Kasumi-1 (cell line): Measurements from ENCODE around the gene ELAPOR1.
A peak's percentile ranks its signal among the peaks of the same experiment; 100 is the strongest.

ENCODE experiments used
- DNase-seq, 2 experiments: peaks; one replicate each; lab custom pipeline; 2025; lab: John Stamatoyannopoulos, UW

The ELAPOR1 gene

DNA sequence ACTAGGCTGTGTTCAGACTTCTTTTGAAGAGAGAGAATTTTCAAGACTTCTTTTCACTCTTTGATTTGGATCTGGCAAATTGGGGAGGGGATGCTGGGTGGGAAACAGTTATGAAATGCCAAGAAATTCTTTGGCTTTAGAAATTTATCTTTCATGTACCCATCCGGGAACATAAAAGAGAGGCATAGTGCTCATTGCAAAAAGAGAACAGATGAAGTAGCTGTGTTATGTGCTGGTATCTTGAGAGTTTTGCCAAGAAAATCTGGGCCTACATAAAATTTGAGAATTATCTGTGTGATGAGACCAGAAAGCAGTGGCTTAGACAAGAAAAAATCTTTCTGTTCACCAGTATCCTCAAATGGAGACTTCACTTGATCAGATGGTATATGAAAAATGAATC is 19.0 kb upstream of the ELAPOR1 start:
- DNase-seq = no peak

DNA sequence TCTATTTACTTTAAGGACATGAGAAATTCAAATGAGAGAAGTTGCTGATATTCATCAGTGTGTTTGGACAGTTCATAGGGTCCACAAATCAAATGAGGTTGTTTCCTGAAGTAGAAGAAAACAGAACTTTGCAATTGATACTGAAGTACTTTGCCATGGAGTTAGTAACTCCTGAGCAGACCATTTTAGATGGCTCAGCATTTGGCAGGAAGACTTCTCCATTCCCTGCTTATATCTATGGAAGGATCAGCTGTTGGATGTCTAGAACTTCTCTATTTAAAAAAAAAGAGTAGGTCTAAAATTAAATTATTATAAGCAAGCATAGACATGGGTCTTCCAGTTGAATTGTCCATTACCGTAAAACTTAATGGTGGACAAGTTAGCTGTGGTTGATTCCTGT is 18.3 kb upstream of the ELAPOR1 start:
- no peak for DNase-seq

DNA sequence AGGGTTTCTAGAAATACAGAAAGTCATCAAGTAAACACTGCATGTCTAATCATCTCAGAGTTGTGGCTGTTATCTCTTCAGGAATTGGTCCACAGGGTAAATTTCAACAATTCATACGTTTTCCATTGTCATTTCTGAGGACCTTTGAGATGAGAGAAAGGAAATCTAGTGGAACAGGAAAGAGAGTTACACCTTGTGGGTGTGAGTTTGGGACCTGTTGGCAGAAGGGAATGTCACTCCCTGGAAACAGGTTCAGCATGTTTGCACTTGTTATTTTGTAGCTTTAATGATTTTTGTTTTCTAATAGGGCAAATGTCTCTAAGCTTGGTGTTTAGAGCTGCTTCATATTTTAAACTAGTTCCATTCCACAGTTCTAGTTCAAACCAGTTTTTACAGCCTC is 17.8 kb upstream of the ELAPOR1 start:
- no peak for DNase-seq

DNA sequence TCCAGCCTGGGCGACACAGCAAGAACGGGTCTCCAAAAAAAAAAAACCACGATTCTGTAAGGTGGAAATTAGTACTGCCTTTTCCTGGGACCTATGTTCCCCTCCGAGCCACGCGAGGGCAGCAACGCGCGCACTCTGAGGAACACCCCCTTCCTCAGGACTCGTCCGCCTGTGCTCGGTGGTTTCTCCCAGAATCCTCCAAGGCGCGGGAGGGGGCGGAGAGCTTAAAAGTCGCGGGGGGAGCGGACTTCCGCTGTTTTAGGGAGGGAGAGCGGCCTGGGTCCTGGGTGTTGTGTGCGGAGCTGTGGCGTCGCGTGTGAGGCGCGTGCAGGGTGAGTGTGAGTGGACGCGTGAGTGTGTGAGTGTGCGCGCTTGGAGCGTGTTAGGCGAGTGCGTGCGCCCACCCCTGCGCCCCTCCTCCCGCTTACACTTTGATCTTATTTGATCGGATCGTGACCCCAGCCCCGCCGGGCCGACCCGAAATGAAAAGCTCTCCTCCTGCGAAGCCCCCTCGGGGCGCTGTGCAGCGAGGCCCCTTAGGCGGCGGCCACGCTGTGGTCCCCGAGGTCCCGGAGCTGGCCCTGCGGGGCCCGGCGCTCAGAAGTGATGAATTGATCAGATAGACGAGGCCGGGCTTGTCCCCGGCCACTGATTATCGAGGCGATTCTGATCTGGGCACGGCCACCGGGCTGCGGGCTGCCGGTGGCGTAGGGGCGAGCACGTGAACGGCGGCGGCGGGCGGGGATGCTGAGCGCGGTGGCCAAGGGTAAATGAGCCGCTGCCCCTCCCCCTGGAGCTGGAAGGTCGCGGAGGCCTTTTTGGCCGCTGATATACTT is 13.8 kb upstream of the ELAPOR1 start:
- DNase-seq = peak; percentile 95 to 97

DNA sequence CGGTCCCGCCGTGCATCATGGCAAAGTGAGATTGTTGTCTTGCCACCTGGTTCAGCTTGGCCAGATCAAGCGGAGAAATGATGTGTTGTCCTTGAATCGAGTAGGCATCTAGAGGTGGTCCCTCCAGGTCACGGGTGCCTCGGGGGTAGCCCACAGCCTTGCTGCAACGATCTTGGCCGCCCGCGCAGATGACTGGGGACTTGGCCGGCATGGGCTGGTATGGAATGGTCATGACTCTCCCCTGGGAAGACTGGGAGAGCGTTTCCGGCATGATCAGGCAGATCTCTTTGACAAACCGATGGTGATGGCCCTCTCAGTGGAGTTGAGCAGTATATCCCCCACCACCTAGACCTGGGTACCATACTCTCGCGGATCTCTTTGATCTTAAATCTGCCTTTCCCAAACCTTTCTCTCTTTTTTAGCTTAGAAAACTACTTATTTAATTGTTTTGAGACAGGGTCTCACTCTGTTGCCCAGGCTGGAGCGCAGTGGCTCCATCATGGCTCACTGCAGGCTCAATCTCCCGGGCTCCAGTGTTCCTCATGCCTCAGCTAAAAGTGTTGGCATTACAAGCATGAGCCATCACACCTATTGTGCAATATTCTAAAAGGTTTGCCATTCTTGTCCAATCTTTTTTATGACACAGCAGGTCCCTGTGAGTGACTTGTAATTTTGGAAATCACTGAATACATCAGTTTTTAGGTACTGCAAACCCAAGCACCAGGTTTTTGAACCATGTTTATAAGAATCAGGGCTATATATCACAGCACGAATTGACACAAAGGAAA is 9.4 kb upstream of the ELAPOR1 start:
- no peak for DNase-seq

DNA sequence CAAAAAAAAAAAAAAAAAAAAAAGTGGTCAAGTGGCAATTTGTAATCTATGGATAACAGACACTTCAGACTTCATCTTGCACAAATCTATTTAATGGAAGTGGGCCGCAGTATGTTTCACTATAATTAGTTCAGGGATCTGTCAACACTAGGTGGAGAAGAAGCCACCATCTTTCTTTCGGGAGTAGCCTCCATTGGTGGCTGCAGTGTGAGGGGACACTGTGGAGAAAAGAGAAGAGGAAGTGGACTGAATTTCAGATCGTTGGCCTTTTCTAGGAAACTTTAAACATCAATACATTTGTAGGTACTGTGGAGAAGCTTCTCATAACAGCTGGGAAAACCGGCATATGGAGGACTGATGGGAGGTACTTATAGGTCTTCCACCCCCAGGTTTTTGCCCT is 8.0 kb upstream of the ELAPOR1 start:
- DNase-seq = no peak

DNA sequence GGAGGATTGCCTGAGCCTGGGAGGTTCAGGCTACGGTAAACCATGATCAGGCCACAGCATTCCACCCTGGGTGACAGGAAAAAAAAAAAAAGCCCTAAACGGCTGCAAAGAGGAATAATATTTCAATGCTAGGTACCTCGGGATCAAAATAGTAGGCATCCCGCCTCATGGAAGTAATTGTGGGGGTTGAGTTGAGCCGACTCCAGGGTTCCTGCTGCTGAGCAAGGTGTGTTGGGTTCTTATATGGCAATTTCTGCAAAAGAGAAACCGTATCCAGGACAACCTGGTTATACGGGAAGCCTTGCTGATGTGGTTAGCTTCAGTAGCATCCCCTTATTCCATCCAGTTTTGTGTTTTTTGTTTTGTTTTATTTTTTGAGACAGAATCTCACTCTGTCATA is 6.1 kb upstream of the ELAPOR1 start:
- DNase-seq = no peak

DNA sequence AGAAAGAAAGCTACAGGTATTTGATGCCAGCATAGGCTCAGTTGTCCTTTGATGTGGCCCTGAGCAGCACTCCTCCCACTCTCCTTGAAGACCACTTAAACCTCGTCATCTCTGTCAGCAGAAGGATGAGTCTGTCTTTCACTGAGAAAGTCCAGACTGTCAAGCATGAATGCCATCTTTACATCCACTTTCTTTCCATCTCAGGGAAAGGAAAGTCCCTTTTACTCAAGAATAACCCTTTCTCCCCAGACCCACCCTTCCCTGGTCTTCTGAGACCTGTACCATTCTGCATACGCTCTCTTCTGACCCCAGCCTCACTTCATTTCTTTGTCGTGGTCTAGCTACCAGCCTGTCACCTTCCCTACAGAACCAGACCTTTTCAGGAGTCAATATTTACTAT is 4.0 kb upstream of the ELAPOR1 start:
- DNase-seq = no peak

DNA sequence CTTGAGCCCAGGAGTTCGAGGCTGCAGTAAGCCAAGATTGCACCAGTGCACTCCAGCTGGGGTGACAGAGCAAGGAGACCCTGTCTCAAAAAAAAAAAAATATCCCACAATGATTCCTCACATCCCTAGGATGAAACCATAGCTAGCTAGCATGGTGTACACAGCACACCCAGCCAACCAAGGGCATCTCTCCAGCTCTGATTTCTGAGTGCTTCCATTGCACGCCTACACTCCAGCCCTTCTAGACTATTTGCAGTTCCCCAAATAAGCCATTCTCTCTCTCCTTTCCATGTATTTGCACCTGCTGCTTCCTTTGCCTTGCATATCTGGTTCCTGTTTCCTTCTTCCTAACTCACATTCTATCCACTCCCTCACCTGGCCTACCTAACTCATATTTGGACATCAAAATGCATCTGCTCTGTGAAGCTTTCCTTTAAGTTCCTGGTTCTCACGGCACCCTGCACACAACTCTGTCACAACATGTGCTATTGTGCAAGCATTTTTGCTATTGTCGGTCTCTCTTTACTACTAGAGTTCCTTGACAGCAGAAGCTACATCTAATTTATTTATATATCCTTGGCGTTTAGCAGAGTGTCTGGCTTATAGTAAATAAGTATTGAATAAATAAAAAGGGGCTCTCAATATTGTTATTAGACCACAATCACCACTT is 2.4 kb upstream of the ELAPOR1 start:
- peak; percentile 38 to 44 for DNase-seq

DNA sequence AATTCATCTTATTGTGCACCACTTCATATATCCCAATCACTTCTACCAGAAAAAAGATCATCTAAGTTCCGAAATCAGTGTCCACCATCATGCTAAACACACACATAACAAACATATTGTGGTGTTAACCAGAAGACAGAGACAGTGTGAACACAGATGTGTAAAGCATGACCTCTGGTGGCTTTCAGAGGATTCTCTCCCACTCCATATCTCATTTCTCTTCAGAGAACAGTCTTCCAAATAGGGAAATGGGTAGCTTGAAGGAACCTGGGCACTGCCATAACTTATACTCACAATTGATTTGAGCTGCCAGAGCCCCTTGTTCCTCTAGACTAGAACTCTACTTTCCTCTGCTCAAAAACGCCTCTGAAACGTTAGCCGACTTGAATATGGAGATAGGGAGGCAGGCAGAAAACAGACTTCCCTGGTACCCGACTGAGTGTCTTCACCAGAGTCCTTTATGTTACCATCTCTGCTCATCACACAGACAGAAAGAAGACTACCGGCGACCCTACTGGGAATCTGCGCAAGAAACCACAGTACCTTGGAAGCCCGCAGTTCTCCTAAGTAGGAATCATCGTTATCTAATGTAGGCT is 1.8 kb upstream of the ELAPOR1 start:
- DNase-seq = peak; percentile 86 to 89

DNA sequence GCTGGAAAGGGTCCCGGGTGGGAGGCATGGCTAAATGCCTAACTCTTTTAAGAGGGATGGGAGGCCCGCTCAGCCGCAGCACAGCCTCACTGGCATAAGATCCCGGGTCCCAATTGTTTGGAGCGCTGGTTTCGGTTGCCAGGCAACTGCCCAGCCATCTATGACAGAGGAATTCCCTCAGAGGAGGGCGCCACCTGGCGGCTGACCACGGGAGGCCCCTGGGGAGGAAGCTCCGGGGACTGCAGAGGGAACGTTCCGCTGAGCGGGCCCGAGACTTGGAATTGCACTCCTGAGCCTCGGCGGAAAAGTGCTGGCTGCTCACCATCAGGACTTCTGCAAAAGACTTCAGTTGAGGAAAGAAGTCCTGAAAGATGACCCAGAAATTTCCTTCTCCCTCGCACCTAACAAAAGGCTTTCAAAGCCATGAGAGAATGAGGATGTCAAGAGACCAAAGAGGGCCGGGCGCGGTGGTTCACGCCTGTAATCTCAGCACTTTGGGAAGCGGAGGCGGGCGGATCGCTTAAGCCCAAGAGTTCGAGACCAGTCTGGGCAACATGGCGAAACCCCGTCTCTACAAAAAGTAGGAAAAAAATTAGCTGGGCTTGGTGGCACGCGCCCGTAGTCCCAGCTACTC is 1.1 kb upstream of the ELAPOR1 start:
- peak; percentile 82 to 85 for DNase-seq

DNA sequence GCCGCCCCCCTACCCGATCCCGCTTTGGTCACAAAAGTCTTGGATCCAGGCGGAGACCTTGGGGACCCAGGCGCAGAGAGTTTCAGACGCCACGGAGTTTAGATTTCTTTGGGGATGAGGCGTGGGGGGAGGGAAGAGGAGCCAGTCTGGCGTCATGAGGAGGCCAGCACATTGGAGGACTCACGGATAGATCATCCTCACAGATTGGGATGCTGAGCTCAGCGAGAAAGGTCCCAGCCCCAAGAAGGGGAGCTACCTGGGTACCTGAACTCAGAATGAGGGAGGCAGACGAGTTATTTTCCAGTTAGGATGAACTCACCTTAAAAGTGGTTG is 393 bp downstream of the ELAPOR1 start:
- DNase-seq = no peak

DNA sequence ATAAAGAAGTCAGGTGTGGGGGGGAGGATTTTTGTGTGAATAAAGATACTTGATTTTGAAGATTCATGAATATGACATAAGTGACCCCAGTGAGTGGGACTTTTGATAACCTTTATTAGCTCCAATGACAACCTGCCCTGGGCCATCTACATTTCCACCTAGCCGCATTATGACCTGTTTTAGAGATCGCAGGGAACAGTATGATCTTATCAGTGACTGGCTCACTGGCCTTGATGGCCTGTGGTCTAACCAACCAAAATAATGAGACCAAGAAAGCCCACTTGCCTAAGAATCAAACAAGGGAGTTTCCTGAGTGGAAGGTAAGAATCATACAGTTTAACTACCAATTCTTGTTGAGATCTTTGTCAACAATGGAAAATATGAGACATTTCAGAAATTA is 1.8 kb downstream of the ELAPOR1 start:
- DNase-seq = no peak

DNA sequence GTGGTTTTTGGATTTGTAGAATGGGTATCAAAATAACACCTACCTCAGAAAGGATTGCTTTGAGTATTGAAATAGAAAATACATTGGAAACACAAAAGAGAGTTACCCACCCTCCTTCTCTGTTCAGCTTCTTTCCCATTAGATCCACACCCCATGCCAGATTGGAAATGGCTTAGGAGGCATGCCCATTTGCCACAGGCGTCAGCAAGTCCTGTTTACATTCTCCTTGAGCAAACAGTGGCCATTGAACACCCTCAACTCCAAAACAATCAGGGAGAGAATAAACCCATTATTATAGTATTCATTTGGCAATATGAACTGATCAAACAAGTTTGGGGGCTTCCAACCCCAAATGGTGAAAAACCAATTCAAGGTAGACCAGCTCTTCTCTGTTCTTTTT is 2.4 kb downstream of the ELAPOR1 start:
- DNase-seq = no peak

DNA sequence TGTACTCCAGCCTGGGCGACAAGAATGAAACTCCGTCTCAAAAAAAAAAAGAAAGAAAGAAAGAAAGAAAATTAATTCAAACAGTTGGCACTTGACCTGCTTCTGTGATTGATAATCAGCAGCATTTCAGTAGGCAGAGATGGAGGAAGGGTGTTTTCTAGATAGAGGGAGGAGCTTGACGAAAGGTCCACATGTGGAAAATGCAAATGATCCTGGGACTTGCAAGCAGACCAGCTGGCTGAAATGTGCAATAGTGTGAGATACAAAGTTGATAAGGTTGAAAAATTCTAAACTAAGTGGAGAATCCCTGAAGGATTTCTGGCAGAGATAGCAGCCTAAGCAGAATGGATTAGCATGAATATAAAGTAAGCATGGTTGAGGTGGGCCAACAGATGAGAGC is 4.2 kb downstream of the ELAPOR1 start:
- DNase-seq = no peak

DNA sequence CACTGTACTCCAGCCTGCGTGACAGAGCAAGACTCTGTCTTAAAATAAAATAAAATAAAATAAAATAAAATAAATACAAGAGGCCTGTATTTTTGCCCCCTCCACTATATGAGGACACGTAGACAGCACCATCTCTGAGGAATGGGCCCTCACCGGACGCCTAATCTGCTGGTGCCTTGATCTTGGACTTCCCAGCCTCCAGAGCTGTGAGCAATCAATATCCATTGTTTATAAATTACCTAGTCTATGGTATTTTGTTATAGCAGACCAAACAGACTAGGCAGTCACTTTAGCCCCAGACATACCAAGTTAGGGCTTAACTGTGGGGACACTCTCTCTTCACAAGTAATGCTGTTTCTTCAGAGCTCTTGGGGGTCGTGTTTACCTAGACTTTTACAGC is 6.4 kb downstream of the ELAPOR1 start:
- DNase-seq = no peak

DNA sequence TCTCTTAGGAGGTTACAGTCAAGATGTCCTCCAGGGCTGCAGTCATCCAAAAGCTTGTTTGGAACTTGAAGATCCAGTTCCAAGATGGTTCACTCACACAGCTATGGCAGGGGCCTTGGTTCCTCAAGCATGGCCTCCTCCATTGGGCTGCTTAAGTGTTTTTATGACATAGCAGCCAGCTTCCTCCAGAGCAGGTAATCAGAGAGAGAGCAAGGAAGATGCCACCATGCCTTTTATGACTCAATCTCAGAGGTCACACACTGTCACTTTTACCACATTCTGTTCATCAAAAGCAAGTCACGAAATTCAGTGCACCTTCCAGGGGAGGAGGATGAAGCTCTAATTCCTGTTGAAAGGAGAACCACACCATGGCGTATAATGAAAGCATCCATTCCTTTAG is 17.1 kb downstream of the ELAPOR1 start:
- no peak for DNase-seq

DNA sequence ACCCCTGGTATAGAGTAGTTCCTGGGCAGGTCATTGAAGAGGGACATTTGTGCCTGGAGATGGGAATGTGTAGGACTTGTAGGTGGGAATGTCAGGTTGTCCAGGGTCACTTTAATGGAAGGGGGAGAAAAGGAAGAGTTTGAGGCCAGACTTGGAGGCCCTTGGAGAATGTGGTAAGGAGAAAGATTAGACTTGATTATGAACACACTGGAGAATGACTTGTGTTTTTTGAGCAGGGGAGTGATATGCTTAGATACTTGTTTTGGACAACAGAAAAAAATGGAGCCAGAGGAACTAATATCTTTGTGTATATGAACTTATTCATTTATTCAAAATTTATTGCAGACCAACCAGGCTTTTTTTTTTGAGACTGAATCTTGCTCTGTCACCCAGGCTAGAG is 17.9 kb downstream of the ELAPOR1 start:
- DNase-seq = no peak

DNA sequence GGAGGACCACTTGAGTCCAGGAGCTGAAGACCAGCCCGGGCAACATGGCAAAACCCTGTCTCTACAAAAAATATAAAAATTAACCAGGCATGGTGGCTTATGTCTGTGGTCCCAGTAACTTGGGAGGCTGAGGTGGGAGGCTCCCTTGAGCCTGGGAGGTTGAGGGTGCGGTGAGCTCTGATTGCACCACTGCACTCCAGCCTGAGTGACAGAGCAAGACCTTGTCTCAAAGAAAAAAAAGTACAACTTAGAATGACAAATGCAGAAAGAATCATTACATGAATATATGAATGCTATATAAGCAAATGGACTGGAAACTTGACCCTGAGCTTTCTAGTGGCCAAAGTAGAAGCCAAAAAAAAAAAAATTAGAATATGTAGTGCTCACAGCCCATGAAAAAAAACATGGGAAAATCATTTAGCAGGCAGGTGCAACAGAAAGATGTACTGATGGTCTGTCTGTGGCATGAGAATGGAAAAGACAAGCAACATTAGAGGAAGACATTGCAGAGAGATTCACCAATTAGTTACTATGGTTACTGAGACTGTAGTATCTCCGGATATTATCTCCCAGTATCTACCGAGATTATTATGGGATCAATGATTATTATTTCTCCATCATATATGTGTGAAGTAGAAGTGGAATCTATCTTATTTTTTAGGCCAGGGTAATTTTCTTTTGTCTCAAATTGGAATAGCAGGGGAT is 19.2 kb downstream of the ELAPOR1 start:
- no peak for DNase-seq

DNA sequence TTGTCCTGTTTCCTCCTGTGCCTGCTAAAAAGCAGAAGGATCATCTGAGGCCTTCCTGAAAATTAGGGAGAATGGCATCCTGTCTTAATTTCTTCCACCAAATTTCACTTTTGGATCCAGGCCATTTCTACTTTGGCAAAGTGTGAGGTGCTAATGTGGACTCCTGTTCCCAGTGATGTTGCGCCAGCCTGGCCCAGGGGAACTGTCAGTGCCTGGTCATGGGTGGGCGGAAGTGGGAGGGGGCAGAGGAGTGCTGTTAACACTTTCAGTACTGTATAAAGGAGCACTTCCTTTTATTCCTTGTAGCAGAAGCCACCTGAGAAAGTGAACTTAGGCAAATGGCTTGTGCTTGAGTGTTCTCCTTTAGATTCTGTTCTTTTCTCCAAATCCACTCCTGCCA is 19.9 kb downstream of the ELAPOR1 start:
- DNase-seq = no peak

DNA sequence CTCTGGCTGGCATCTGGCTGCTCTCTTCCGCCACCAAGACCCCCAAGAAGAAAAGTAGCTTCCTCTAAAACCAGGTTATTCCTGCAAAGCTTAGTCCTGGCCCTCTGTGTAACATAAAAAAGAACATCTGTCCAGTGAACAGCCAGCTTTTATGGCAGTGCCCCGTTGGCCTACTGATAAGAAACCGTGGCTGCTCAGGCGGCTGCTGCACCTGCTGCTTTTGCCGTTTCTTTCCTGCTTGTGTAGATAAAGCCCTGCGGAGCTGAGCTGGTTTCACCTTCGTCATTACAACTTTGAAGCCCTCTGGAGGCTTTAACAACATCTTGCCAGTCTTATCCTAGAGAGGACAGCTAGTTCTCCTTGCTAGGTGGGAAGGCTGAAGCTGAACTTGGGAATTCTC is 20.5 kb downstream of the ELAPOR1 start:
- DNase-seq = no peak

DNA sequence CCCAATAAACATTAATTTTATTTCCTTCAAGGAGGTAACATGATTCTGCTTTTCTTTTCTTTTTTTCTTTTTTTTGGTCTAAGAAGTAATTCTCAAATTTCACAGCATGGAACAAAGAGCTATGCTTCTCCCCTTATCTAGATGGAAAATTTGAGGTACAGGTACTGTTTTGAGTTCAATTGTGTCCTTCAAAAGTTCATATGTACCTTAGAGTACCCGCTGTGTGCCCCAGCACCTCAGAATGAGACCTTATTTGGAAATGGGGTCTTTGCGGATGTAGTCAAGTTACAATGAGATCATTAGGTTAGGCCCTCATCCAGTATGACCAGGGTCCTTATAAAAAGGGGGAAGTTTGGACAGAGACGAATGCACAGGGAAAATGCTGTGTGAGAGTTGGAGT is 22.0 kb downstream of the ELAPOR1 start:
- no peak for DNase-seq
